GM10847 (cell line): ENCODE data around the gene CSK.

Source experiments
- POLR2A ChIP-seq: IDR thresholded peaks from 2 replicates; pipeline ENCODE4 v1.6.1; 2011; ENCODE audit not compliant: insufficient read length; ENCODE audit errors: extremely low read depth

The CSK gene

GRCh38 chr15:74792227-74793016 is 10.5 kb downstream of the CSK start:
- no peak for TF ChIP-seq POLR2A

GRCh38 chr15:74793135-74794028 is 11.5 kb downstream of the CSK start:
- no peak for TF ChIP-seq POLR2A

- TF ChIP-seq POLR2A = no peak
These were observed 12.5 kb downstream of the CSK start for GRCh38 chr15:74794248-74794969.

- TF ChIP-seq POLR2A = no peak
These were observed 13.1 kb downstream of the CSK start for GRCh38 chr15:74794970-74795349.

GRCh38 chr15:74795966-74796625 is 14.2 kb downstream of the CSK start:
- no peak for TF ChIP-seq POLR2A

- TF ChIP-seq POLR2A = no peak
These were observed 16.7 kb downstream of the CSK start for GRCh38 chr15:74798388-74799254.

GRCh38 chr15:74799255-74799855 is 17.5 kb downstream of the CSK start:
- TF ChIP-seq POLR2A = no peak

- no peak for TF ChIP-seq POLR2A
These were observed 18.1 kb downstream of the CSK start for GRCh38 chr15:74799856-74800558.

GRCh38 chr15:74800559-74801094 is 18.7 kb downstream of the CSK start:
- no peak for TF ChIP-seq POLR2A

- TF ChIP-seq POLR2A = no peak
These were observed 19.6 kb downstream of the CSK start for GRCh38 chr15:74801311-74801997.

GRCh38 chr15:74802290-74802689 is 20.4 kb downstream of the CSK start:
- TF ChIP-seq POLR2A = no peak

- no peak for TF ChIP-seq POLR2A
These were observed 21.1 kb downstream of the CSK start for GRCh38 chr15:74802862-74803447.

- TF ChIP-seq POLR2A = no peak
These were observed 23.1 kb downstream of the CSK start for GRCh38 chr15:74804935-74805334.
